Skin of body (tissue), 1 donor: Measurements from ENCODE around the gene LPCAT2. TPM values are rescaled to one million over a fixed set of nuclear protein-coding genes. Genes with fewer than 3 reads are reported as not detected.

Source experiments
- total RNA-seq: library from RNA; depleted of rRNA; stranded (reverse); fragments of >200 nt; gene quantifications from one replicate; pipeline ENCODE4 v1.2.3, GENCODE V29; 2014

Gene LPCAT2
- total RNA-seq, 1 donor from 2014 or later, result 24.0 TPM

Other genes with a start within 250 kb of the LPCAT2 start
- gene IRX6, start 184.9 kb upstream of the LPCAT2 start, total RNA-seq, result 3.1 TPM
- 228 TPM for gene MMP2, start 29.9 kb upstream of the LPCAT2 start, total RNA-seq
- gene CAPNS2, start 57.6 kb downstream of the LPCAT2 start, total RNA-seq, result 71.3 TPM
- gene SLC6A2, start 146.9 kb downstream of the LPCAT2 start, total RNA-seq, result 4.1 TPM